GF-D8 (cell line): Measurements from ENCODE around the gene KRTAP4-4.
"Not testable (repeated sequence)": the region's sequence is repeated elsewhere in the genome, so short reads cannot be mapped to it uniquely, and the experiment has no call there.

Experiments
- DNase-seq: peaks from one replicate; lab custom pipeline; 2025; lab: John Stamatoyannopoulos, UW

KRTAP4-4 gene

DNA sequence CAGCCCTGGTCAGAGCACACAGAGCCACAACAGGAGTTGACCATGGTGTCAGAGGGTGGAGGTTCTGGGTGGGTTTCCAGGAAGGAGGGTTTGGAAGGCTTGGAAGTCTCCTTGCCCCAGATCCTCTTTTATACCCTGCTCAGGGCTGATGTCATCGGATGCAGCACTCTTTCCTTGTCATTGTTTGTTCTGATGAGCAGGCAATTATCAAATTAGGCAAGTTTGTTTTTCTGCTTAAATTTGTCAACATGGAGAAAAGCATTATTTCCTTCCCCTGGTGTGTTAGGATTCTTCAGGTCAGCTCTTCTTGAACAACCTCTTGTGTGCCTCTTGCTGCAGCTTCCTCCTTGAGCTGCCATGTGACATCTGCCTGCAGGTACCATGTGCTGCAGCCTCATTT is at the start of gene KRTAP4-4:
Gene KRTAP4-4 (minus strand): TSS at position 101 of the 400 bp plus-strand sequence. CDS start 57 bp downstream, at position 44.
- DNase-seq, result no peak

DNA sequence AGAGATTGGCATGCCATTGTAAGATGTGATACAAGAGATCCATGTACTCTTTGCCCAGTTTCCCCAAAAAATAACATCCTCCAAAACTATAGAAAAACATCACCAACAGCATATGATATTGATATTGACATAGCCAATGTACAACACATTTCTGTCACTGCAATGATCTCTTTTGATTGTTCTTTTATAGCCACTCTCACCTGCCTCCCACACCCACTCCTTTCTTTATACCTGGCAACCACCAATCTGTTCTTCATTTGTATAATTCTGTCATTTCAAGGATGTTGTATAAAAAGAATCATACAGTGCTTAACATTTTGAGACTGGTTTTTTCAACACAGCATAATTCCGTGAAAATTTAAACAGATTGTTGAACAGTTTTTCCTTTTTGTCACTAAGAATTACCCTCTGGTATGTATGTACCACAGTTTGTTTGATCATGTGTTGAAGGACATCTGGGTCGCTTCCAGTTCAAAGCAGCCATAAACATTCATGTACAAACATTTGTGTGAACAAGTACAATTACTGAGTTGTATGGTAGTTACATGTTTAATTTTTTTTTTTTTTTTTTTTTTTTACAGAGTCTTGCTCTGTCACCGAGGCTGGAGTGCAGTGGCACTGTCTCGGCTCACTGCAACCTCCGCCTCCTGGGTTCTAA is 39.0 kb upstream of the KRTAP4-4 start:
- no peak for DNase-seq

DNA sequence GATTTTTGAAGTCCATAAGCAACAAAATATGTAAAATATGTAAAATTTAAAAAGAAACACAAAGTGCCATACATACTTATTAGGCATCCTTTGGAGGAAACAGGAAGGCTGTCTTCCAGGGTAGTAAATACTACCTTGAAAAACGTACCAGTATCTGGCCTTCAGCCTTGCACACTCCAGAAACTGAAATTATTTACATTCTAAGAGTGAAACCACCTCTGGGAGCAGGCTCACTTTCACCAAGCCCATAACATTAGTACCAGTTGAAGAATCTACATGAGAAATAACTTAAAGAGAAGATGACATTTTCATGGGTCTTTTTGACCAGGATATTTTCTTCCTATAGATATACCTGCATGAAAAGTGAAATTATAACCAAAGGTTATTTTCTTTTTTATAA is 35.5 kb upstream of the KRTAP4-4 start:
- DNase-seq, result no peak

- no peak for DNase-seq
Measured at GRCh38 chr17:41190328-41190727, 29.8 kb upstream of the KRTAP4-4 start.

DNA sequence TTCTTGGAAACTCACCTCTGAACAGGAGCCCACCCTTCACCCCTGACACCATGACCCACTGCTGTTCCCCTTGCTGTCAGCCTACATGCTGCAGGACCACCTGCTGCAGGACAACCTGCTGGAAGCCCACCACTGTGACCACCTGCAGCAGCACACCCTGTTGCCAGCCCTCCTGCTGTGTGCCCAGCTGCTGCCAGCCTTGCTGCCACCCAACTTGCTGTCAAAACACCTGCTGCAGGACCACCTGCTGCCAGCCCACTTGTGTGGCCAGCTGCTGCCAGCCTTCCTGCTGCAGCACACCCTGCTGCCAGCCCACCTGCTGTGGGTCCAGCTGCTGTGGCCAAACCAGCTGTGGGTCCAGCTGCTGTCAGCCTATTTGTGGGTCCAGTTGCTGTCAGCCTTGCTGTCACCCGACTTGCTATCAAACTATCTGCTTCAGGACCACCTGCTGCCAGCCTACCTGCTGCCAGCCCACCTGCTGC is 29.3 kb upstream of the KRTAP4-4 start, which contains the start of gene KRTAP9-1:
Gene KRTAP9-1 (plus strand): TSS at position 51 of the 482 bp plus-strand sequence. CDS start 0 bp downstream, at position 51.
- not testable (repeated sequence) for DNase-seq

DNA sequence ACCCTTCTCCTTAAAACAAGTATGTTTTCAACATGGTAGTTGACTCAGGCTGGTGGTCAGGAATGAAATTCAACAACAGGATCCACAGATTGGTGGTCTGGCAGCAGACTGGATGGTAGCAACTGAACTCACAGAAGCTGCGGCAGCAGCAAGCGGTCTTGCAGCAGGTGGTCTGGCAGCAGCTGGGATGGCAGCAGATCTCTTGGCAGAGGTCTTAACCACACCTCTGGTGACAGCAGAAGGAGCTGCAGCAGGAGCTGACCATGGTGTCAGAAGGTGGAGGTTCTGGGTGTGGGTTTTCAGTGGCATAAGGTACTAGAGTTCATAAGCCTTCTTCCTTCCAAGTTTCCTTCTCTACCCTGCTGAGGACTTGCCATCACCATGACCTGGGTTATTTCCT is 26.3 kb upstream of the KRTAP4-4 start:
- no peak for DNase-seq

- DNase-seq, result no peak
Measured at GRCh38 chr17:41185001-41185400, 24.5 kb upstream of the KRTAP4-4 start.

GRCh38 chr17:41184480-41184961 is 24.0 kb upstream of the KRTAP4-4 start, which contains the start of gene KRTAP4-1:
Gene KRTAP4-1 (minus strand): TSS chr17:41184911. CDS start chr17:41184854, 57 bp downstream.
- DNase-seq, result no peak

DNA sequence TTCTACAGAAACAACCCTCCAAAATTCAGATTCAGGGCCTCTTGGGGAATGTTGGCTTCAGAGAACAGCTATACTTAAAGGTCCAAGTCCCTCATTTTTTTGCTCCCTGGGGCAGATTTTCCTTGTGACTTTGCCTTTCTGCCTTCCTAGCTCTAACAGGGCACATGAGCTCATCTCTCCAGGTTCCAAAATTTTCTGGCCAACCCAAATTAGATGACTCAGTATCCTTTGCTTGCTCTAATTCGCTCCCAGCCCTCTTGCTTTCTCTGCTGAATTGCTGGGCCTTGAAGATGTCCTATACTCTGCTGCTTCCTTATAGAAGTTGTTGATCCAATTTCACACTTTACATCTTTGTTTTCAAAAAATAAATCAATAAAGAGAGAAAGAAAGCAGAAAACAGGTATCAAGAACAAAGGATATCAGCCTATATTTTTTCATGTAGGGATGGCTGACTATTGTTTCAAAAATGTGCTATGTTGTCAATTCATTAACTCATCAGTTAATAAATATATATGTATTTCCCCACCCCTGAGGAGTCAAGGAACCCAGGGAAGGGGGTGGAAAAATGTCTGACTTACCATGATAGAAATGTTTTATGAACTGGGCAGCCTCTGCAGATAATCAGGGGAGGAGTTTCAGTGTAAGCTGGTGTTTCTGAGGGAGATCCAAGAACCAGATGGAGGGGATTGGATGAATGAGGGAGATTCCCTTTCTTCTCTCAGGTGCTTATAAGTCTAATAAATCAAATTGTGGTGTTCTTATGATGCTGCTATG is 18.5 kb upstream of the KRTAP4-4 start:
- no peak for DNase-seq

- no peak for DNase-seq
Measured at GRCh38 chr17:41178341-41178740, 17.8 kb upstream of the KRTAP4-4 start.

DNA sequence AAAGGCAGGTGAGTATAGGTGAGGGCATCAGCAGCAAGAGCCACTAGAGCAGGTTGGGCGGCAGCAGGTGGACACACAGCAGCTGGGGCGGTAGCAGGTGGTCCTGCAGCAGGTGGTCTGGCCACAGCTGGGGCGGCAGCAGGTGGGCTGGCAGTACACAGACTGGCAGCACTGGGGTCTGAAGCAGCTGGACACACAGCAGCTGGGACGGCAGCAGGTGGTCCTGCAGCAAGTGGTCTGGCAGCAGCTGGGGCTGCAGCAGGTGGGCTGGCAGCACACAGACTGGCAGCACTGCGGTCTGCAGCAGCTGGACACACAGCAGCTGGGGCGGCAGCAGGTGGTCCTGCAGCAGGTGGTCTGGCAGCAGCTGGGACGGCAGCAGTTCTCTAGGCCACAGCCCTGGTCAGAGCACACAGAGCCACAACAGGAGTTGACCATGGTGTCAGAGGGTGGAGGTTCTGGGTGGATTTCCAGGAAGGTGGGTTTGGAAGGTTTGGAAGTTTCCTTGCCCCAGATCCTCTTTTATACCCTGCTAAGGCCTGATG is 17.3 kb upstream of the KRTAP4-4 start, which contains the start of gene KRTAP4-2:
Gene KRTAP4-2 (minus strand): TSS at position 495 of the 545 bp plus-strand sequence. CDS start 57 bp downstream, at position 438.
- DNase-seq, result no peak

GRCh38 chr17:41176744-41177387 is 16.3 kb upstream of the KRTAP4-4 start:
- DNase-seq, result no peak

DNA sequence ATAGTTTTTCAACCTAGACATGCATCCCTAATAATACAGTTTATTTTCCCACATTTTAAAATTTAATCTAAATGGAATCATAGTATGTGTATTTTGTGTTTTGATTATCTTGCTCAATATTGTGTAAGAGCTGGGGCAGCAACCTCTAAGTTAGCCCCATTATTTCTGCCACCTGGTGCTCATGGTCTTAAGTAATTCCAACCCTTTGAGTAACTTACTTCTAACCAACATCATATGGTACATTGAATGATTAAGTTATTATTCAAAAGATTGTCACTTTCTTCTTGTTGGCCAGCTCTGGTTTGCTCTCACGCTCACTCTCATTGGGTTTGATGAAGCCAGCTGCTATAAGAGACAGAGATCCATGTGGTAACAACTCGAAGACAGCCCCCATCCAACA is 11.3 kb upstream of the KRTAP4-4 start:
- no peak for DNase-seq

GRCh38 chr17:41168121-41168520 is 7.6 kb upstream of the KRTAP4-4 start, which contains the start of gene KRTAP4-3:
Gene KRTAP4-3 (minus strand): TSS chr17:41168221. CDS start chr17:41168172, 49 bp downstream.
- no peak for DNase-seq

- no peak for DNase-seq
Measured at GRCh38 chr17:41167561-41167960, 7.0 kb upstream of the KRTAP4-4 start.

- no peak for DNase-seq
Measured at GRCh38 chr17:41163828-41164227, 3.3 kb upstream of the KRTAP4-4 start.

DNA sequence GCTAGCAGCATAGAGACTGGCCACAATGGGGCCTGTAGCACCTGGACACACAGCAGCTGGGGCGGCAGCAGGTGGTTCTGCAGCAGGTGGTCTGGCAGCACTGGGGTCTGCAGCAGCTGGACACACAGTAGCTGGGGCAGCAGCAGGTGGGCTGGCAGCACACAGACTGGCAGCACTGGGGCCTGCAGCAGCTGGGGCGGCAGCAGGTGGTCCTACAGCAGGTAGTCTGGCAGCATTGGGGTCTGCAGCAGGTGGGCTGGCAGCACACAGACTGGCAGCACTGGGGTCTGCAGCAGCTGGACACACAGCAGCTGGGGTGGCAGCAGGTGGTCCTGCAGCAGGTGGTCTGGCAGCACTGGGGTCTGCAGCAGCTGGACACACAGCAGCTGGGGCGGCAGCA is 358 bp downstream of the KRTAP4-4 start:
- DNase-seq, result not testable (repeated sequence)

- DNase-seq, result no peak
Measured at GRCh38 chr17:41153856-41154255, 6.7 kb downstream of the KRTAP4-4 start.

DNA sequence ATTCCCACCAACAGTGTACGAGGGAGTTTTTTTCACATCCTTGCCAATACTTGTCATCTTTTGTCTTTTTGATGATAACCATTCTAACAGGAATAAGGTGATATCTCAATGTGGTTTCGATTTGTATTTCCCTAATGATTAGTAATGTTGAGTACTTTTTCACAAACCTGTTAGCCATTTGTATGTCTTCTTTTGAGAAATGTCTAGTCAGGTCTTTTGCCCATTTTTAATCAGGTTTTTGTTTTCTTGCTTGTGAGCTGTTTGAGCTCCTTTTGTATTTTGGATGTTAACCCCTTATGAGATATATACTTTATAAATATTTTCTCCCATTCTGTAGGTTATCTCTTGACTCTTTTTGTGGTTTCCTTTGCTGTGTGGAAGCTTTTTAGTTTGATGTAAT is 9.0 kb downstream of the KRTAP4-4 start:
- no peak for DNase-seq

- DNase-seq, result no peak
Measured at GRCh38 chr17:41150026-41150425, 10.5 kb downstream of the KRTAP4-4 start.

- no peak for DNase-seq
Measured at GRCh38 chr17:41149652-41149985, 10.9 kb downstream of the KRTAP4-4 start, which contains the start of gene KRTAP4-5. Gene KRTAP4-5 (minus strand): TSS chr17:41149825. CDS start chr17:41149767, 58 bp downstream.
